Large intestine (tissue), 3 donors: ENCODE results near the gene TSPAN10. TPM values are rescaled to one million over a fixed set of nuclear protein-coding genes. Genes with fewer than 3 reads are reported as not detected.
A peak's percentile ranks its signal among the peaks of the same experiment; 100 is the strongest.

Source experiments
- DNase-seq, 2 donors: peaks; one replicate each; pipeline versions ENCODE4 v3.0.0 to v3.0.0-alpha.2; 2013
- H3K27ac ChIP-seq: one replicate; pipeline ENCODE4 v1.5.1; 2013; ENCODE audit warnings: low read length
- H3K27me3 ChIP-seq: 2 replicates; pipeline ENCODE4 v1.6.1; 2013; ENCODE audit warnings: low read length; ENCODE audit not compliant: control insufficient read depth, insufficient read depth
- H3K36me3 ChIP-seq: 2 replicates; pipeline ENCODE4 v1.6.1; 2013; ENCODE audit warnings: low read length; ENCODE audit not compliant: control insufficient read depth, insufficient read depth
- H3K4me1 ChIP-seq: one replicate; pipeline ENCODE4 v1.6.1; 2013; ENCODE audit warnings: low read length; ENCODE audit not compliant: control insufficient read depth, insufficient read depth
- H3K4me3 ChIP-seq: one replicate; pipeline ENCODE4 v1.5.1; 2013; ENCODE audit warnings: low read length
- H3K9me3 ChIP-seq: one replicate; pipeline ENCODE4 v1.6.1; 2013; ENCODE audit warnings: mild to moderate bottlenecking, low read depth, low read length, moderate library complexity; ENCODE audit not compliant: control insufficient read depth
- WGBS: methylation state at CpG from one replicate; pipeline ENCODE4 v1.1.5; 2013; ENCODE audit warnings: low lambda C conversion rate; ENCODE audit not compliant: insufficient coverage; 5-methylcytosine and 5-hydroxymethylcytosine counted together
- polyA plus RNA-seq: library from polyadenylated mRNA; unstranded; fragments of 120-200 nt; gene quantifications from one replicate; pipeline ENCODE4 v1.2.1, GENCODE V29; 2013

TSPAN10 gene
- polyA plus RNA-seq, 1 donor, result 1.2 TPM

GRCh38 chr17:81635431-81635830 is 1.6 kb upstream of the TSPAN10 start:
- WGBS, result no CpG with 5 or more reads among the region's 5 CpGs
- no peaks in the 10 kb centered on the region for H3K36me3 ChIP-seq
- H3K27ac ChIP-seq, result no peak overlapping the region
- peaks cover 5% of the 10 kb centered on the region for H3K4me1 ChIP-seq
- no peaks in the 10 kb centered on the region for H3K27me3 ChIP-seq
- H3K9me3 ChIP-seq, result no peaks in the 10 kb centered on the region
- DNase-seq, result no peak
- H3K4me3 ChIP-seq, result no peak overlapping the region

GRCh38 chr17:81635973-81636504 is 957 bp upstream of the TSPAN10 start:
- no peak for DNase-seq
- Histone ChIP-seq H3K4me3 (peak overlapping the region; percentile 72), H3K36me3 (no peaks in the 10 kb centered on the region), H3K4me1 (peaks cover 5% of the 10 kb centered on the region), H3K9me3 (no peaks in the 10 kb centered on the region), H3K27me3 (no peaks in the 10 kb centered on the region), H3K27ac (peak overlapping the region; percentile 72)
- no CpG with 5 or more reads among the region's 18 CpGs for WGBS

GRCh38 chr17:81638683-81639082 is 1.7 kb downstream of the TSPAN10 start:
- Histone ChIP-seq H3K27me3 (no peaks in the 10 kb centered on the region), H3K4me3 (no peak overlapping the region), H3K9me3 (no peaks in the 10 kb centered on the region), H3K4me1 (peaks cover 5% of the 10 kb centered on the region), H3K36me3 (no peaks in the 10 kb centered on the region), H3K27ac (no peak overlapping the region)
- DNase-seq, result no peak
- no CpG with 5 or more reads among the region's 4 CpGs for WGBS

- H3K27ac ChIP-seq, result no peak overlapping the region
- DNase-seq, result no peak
- H3K27me3 ChIP-seq, result no peaks in the 10 kb centered on the region
- no peaks in the 10 kb centered on the region for H3K9me3 ChIP-seq
- H3K4me1 ChIP-seq, result peaks cover 5% of the 10 kb centered on the region
- WGBS, result 100% methylated on average over 4 of the region's 9 CpGs
- H3K4me3 ChIP-seq, result no peak overlapping the region
- no peaks in the 10 kb centered on the region for H3K36me3 ChIP-seq
Measured at GRCh38 chr17:81640011-81640410, 3.0 kb downstream of the TSPAN10 start.

GRCh38 chr17:81641825-81642489 is 5.0 kb downstream of the TSPAN10 start:
- WGBS, result no CpG with 5 or more reads among the region's 17 CpGs
- Histone ChIP-seq H3K27me3 (peaks cover 3% of the 10 kb centered on the region), H3K4me1 (no peaks in the 10 kb centered on the region), H3K27ac (no peak overlapping the region), H3K4me3 (no peak overlapping the region), H3K36me3 (no peaks in the 10 kb centered on the region), H3K9me3 (no peaks in the 10 kb centered on the region)
- DNase-seq, result no peak

GRCh38 chr17:81644496-81644895 is 7.5 kb downstream of the TSPAN10 start:
- no peaks in the 10 kb centered on the region for H3K36me3 ChIP-seq
- H3K4me1 ChIP-seq, result no peaks in the 10 kb centered on the region
- no peak for DNase-seq
- H3K4me3 ChIP-seq, result no peak overlapping the region
- WGBS, result no CpG with 5 or more reads among the region's 15 CpGs
- H3K27me3 ChIP-seq, result peaks cover 25% of the 10 kb centered on the region
- H3K9me3 ChIP-seq, result peaks cover 14% of the 10 kb centered on the region
- no peak overlapping the region for H3K27ac ChIP-seq

- DNase-seq, result no peak
- no CpG with 5 or more reads among the region's 29 CpGs for WGBS
- H3K27ac ChIP-seq, result no peak overlapping the region
Measured at GRCh38 chr17:81644976-81645952, 8.3 kb downstream of the TSPAN10 start.

GRCh38 chr17:81646869-81647600 is 10.0 kb downstream of the TSPAN10 start:
- Histone ChIP-seq H3K9me3 (peaks cover 14% of the 10 kb centered on the region), H3K4me3 (no peak overlapping the region), H3K4me1 (no peaks in the 10 kb centered on the region), H3K27ac (no peak overlapping the region), H3K36me3 (no peaks in the 10 kb centered on the region), H3K27me3 (peaks cover 28% of the 10 kb centered on the region)
- no peak for DNase-seq
- WGBS, result no CpG with 5 or more reads among the region's 12 CpGs

More at GRCh38 chr17:81644976-81645952, 8.3 kb downstream of the TSPAN10 start:
- Histone ChIP-seq H3K36me3 (no peaks in the 10 kb centered on the region), H3K4me3 (no peak overlapping the region), H3K27me3 (peaks cover 28% of the 10 kb centered on the region), H3K4me1 (no peaks in the 10 kb centered on the region), H3K9me3 (peaks cover 14% of the 10 kb centered on the region)

GRCh38 chr17:81647640-81648012 is 10.6 kb downstream of the TSPAN10 start:
- no peak overlapping the region for H3K27ac ChIP-seq
- no peaks in the 10 kb centered on the region for H3K36me3 ChIP-seq
- no CpG with 5 or more reads among the region's 21 CpGs for WGBS
- H3K9me3 ChIP-seq, result peaks cover 14% of the 10 kb centered on the region
- H3K4me1 ChIP-seq, result no peaks in the 10 kb centered on the region
- H3K4me3 ChIP-seq, result no peak overlapping the region
- H3K27me3 ChIP-seq, result peaks cover 28% of the 10 kb centered on the region
- DNase-seq, result no peak
